ENCODE measurements around the gene MYL6. TPM values are rescaled to one million over a fixed set of nuclear protein-coding genes. Genes with fewer than 3 reads are reported as not detected.

The MYL6 gene
- total RNA-seq, 1 experiment from 2014 or later: 554 TPM

GRCh38 chr12:56141946-56142784 is 16.0 kb upstream of the MYL6 start:
- Histone ChIP-seq H3K9me3 (ENCODE audit: control insufficient read depth in 1 of 2, insufficient read depth in 1 of 2, low read depth in 1 of 2, low read length in 2 of 2) (no peaks in the 10 kb centered on the region), H3K79me2 (ENCODE audit: insufficient read depth, low read length) (no peaks in the 10 kb centered on the region), H3K27me3 (ENCODE audit: insufficient read depth, low read length) (no peaks in the 10 kb centered on the region), H3K27ac (ENCODE audit: low read depth, low read length) (no peak overlapping the region), H3K4me2 (ENCODE audit: low read length) (no peak overlapping the region), H3K4me3 (replicated peaks in 1 of 2; ENCODE audit: low read depth in 1 of 2, low read length in 2 of 2) (no peak overlapping the region), H3K9me2 (ENCODE audit: insufficient read depth) (no peaks in the 10 kb centered on the region), H4K20me1 (ENCODE audit: insufficient read depth) (no peaks in the 10 kb centered on the region), H2AFZ (ENCODE audit: low read depth, low read length, poor library complexity, severe bottlenecking) (no peak overlapping the region), H3K9ac (ENCODE audit: low read length) (no peak overlapping the region), H3K36me3 (ENCODE audit: control insufficient read depth in 1 of 2, insufficient read depth in 2 of 2, low read length in 2 of 2) (peaks cover 38 to 59% of the 10 kb centered on the region in 2 experiments), H3K4me1 (ENCODE audit: control insufficient read depth in 1 of 2, insufficient read depth in 2 of 2, low read length in 2 of 2) (peaks cover 0 to 5% of the 10 kb centered on the region in 2 experiments; a peak in 2 of 4 replicates)
- DNase-seq (ENCODE audit: low read depth, low spot score) (no peak), ATAC-seq (no peak)
- RAD21 ChIA-PET (ENCODE audit: low non-redundant PET in 1 of 2, low total read pairs in 2 of 2, uncharacterized antibody in 2 of 2, unreplicated experiment in 2 of 2): no interaction called here
- CTCF ChIA-PET: interaction anchor here (1.0 to 1.3 kb wide), 2 partner anchors 10 to 14 kb away, joined by 3 read pairs; partner anchors contain the start of genes ESYT1 and MYL6B
- BruUV-seq (replicated peaks): no TSS peak
- no peak for TF ChIP-seq CBX3 (IDR thresholded peaks at IDR 0.05; ENCODE audit: low read depth)
- TF ChIP-seq REST (IDR thresholded peaks at IDR 0.05; ENCODE audit: low read depth): no peak
- no peak for TF ChIP-seq ZNF274 (IDR thresholded peaks at IDR 0.05; ENCODE audit: low read depth, low read length)
- TF ChIP-seq, protein P1, sequence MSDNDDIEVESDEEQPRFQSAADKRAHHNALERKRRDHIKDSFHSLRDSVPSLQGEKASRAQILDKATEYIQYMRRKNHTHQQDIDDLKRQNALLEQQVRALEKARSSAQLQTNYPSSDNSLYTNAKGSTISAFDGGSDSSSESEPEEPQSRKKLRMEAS (IDR thresholded peaks at IDR 0.05): no peak
- TF ChIP-seq, protein P2, sequence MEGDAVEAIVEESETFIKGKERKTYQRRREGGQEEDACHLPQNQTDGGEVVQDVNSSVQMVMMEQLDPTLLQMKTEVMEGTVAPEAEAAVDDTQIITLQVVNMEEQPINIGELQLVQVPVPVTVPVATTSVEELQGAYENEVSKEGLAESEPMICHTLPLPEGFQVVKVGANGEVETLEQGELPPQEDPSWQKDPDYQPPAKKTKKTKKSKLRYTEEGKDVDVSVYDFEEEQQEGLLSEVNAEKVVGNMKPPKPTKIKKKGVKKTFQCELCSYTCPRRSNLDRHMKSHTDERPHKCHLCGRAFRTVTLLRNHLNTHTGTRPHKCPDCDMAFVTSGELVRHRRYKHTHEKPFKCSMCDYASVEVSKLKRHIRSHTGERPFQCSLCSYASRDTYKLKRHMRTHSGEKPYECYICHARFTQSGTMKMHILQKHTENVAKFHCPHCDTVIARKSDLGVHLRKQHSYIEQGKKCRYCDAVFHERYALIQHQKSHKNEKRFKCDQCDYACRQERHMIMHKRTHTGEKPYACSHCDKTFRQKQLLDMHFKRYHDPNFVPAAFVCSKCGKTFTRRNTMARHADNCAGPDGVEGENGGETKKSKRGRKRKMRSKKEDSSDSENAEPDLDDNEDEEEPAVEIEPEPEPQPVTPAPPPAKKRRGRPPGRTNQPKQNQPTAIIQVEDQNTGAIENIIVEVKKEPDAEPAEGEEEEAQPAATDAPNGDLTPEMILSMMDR (IDR thresholded peaks at IDR 0.05 in 2 of 3, conservative IDR thresholded peaks at IDR 0.05 in 1 of 3; ENCODE audit: borderline replicate concordance in 1 of 3, insufficient read depth in 1 of 3, low read depth in 2 of 3, low read length in 2 of 3): no peak
- TF ChIP-seq JUND (IDR thresholded peaks at IDR 0.05): no peak
- POLR2A ChIA-PET: interaction anchor here (3.8 kb wide), 1 partner anchor 14 kb away, joined by 14 read pairs; the partner anchor contains the start of gene ESYT1
- intact Hi-C loops (cut with micrococcal nuclease): no loop called here

All from HCT116 (cell line).